Prostate gland (tissue), 2 donors: ENCODE data around the gene GEMIN2. TPM values are rescaled to one million over a fixed set of nuclear protein-coding genes. Genes with fewer than 3 reads are reported as not detected.
"Not testable (repeated sequence)": the region's sequence is repeated elsewhere in the genome, so short reads cannot be mapped to it uniquely, and the experiment has no call there.

Source experiments
- DNase-seq: peaks from one replicate; pipeline ENCODE4 v3.0.0-alpha.2; 2019; ENCODE audit warnings: low spot score
- H3K27ac ChIP-seq, 2 donors: fragments of 200-600 bp; sonication (generic); 2 replicates each; pipeline ENCODE4 v1.5.1; 2017 to 2019
- H3K27me3 ChIP-seq: fragments of 200-600 bp; sonication (generic); replicated peaks from 2 replicates; pipeline ENCODE4 v1.5.1; 2019; ENCODE audit not compliant: insufficient read depth
- H3K36me3 ChIP-seq, 2 donors: fragments of 200-600 bp; sonication (generic); 1 replicate in 1 of 2; 2 replicates in 1 of 2; pipeline versions ENCODE4 v1.5.1 to v1.8.1; 2017 to 2019
- H3K4me1 ChIP-seq: fragments of 200-600 bp; sonication (generic); replicated peaks from 2 replicates; pipeline ENCODE4 v1.5.1; 2019
- H3K4me3 ChIP-seq, 2 donors: fragments of 200-600 bp; sonication (generic); 2 replicates each; pipeline ENCODE4 v1.5.1; 2017 to 2019
- H3K9me3 ChIP-seq: fragments of 200-600 bp; sonication (generic); 2 replicates; pipeline ENCODE4 v1.5.1; 2017
- CTCF ChIP-seq, 4 experiments: fragments of 200-600 bp in 2 of 4; fragments of 450-650 bp in 2 of 4; sonication (generic) in 2 of 4; IDR thresholded peaks; 1 replicate in 3 of 4; 2 replicates in 1 of 4; pipeline ENCODE4 v1.5.1; 2016 to 2019; ENCODE audit warnings: antibody characterized with exemption in 4 of 4, mild to moderate bottlenecking in 2 of 4, moderate library complexity in 2 of 4
- POLR2A ChIP-seq: fragments of 450-650 bp; IDR thresholded peaks from one replicate; pipeline ENCODE4 v1.6.1; 2016; ENCODE audit warnings: antibody characterized with exemption, mild to moderate bottlenecking
- POLR2AphosphoS5 ChIP-seq: sonication (generic); formaldehyde crosslinking; IDR thresholded peaks from one replicate; pipeline ENCODE4 v1.6.1; 2017; ENCODE audit warnings: antibody characterized with exemption
- WGBS: methylation state at CpG from one replicate; pipeline ENCODE4 v1.1.5; 2018; 5-methylcytosine and 5-hydroxymethylcytosine counted together
- intact Hi-C: fragments of 100-400 bp; cut with DNase I; formaldehyde crosslinking; loops from one replicate; pipeline ENCODE4 v1.14.2; 2022
- total RNA-seq, 2 donors: library from RNA; depleted of rRNA; stranded (reverse); fragments of >200 nt; gene quantifications; one replicate each; pipeline ENCODE4 v1.1.0, GENCODE V29; 2016

The GEMIN2 gene
- total RNA-seq, 2 donors from 2014 or later = 13.2 to 22.3 TPM

DNA sequence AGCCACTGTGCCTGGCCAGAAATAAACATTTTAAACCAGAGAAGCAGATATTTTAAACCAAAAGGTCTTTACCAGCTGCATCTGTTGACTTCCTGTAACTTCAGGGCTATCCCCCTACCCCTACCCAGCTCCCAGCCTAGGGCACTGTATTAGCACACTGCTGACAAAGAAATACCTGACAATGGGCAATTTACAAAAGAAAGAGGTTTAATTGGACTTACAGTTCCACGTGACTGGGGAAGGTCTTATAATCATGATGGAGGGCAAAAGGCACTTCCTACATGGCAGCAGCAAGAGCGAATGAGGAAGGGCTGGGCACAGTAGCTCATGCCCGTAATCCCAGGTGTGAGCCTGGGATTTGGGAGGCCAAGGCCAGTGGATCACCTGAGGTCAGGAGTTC, 26.0 kb downstream of the GEMIN2 start:
- Histone ChIP-seq H3K4me1 (no peaks in the 10 kb centered on the region), H3K36me3 (no peaks in the 10 kb centered on the region), H3K9me3 (no peaks in the 10 kb centered on the region), H3K27me3 (no peaks in the 10 kb centered on the region), H3K4me3 (no peak overlapping the region), H3K27ac (no peak overlapping the region)
- no peak for DNase-seq
- 93% methylated on average over 3 of the region's 3 CpGs for WGBS
- no peak for TF ChIP-seq CTCF (IDR thresholded peaks at IDR 0.05)
- no peak for TF ChIP-seq POLR2A
- intact Hi-C loops = no loop called here

DNA sequence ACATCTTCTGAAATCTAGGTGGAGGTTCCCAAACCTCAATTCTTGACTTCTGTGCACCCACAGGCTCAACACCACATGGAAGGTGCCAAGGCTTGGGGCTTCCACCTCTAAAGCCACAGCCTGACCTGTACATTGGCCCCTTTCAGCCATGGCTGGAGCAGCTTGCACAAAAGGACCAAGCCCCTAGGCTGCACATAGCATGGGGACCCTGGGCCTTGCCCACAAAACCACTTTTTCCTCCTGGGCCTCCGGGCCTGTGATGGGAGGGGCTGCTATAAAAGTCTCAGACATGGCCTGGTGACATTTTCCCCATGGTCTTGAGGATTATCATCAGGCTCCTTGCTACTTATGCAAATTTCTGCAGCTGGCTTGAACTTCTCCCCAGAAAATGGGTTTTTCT, 27.5 kb downstream of the GEMIN2 start:
- 100% methylated on average over 1 of the region's 1 CpG for WGBS
- DNase-seq, H3K4me3 ChIP-seq, H3K36me3 ChIP-seq, intact Hi-C loops, H3K27ac ChIP-seq, H3K4me1 ChIP-seq, H3K27me3 ChIP-seq, H3K9me3 ChIP-seq: not testable (repeated sequence)

- H3K27ac ChIP-seq, H3K27me3 ChIP-seq, DNase-seq, intact Hi-C loops, H3K36me3 ChIP-seq, H3K9me3 ChIP-seq, H3K4me3 ChIP-seq, H3K4me1 ChIP-seq: not testable (repeated sequence)
- 78% methylated on average over 2 of the region's 2 CpGs for WGBS
These were observed 29.1 kb downstream of the GEMIN2 start for GRCh38 chr14:39143226-39143625.

DNA sequence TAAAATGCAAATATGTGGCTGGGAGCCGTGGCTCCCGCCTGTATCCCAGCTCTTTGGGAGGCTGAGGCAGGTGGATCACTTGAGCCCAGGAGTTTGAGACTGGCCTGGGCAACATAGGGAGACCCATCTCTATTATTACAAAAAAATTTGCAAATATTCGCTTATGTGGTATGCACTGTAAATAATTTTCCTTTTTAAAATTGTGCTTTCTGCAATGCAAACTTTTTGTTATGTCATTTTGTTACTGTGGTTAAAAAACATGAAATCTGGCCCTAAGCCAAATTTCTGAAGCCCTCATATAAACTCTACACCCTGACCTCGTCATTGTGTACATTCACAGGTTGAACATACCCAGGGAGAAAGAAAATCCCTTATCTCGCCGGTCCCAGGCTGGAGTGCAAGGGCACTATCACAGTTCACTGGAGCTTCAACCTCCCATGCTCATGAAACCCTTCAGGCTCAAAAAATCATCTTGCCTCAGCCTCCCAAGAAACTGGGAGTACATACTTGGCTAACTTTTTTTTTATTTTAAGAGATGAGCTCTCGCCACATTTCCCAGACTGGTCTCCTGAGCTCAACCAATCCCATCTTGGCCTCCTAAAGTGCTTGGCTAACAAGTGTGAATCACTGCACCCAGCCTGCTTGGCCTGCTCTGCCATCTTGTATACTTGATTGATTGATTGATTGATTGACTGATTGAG, 31.3 kb downstream of the GEMIN2 start:
- no peak for DNase-seq
- Histone ChIP-seq H3K36me3 (no peaks in the 10 kb centered on the region), H3K4me3 (no peak overlapping the region), H3K27me3 (no peaks in the 10 kb centered on the region), H3K9me3 (no peaks in the 10 kb centered on the region), H3K4me1 (no peaks in the 10 kb centered on the region), H3K27ac (no peak overlapping the region)
- intact Hi-C loops = no loop called here
- TF ChIP-seq POLR2A (no peak), CTCF (IDR thresholded peaks at IDR 0.05) (no peak), POLR2AphosphoS5 (no peak)
- 77% methylated on average over 7 of the region's 7 CpGs for WGBS

- no peak for TF ChIP-seq POLR2A
- no peak for TF ChIP-seq CTCF (IDR thresholded peaks at IDR 0.05)
- no peak for TF ChIP-seq POLR2AphosphoS5
- WGBS = 93% methylated on average over 9 of the region's 9 CpGs
- no peak overlapping the region for H3K27ac ChIP-seq
- no peak for DNase-seq
- H3K27me3 ChIP-seq = no peaks in the 10 kb centered on the region
- peaks cover 0 to 7% of the 10 kb centered on the region in 2 donors for H3K36me3 ChIP-seq
- H3K4me3 ChIP-seq = no peak overlapping the region
- H3K4me1 ChIP-seq = no peaks in the 10 kb centered on the region
- no peaks in the 10 kb centered on the region for H3K9me3 ChIP-seq
- intact Hi-C loops = no loop called here
These were observed 40.6 kb downstream of the GEMIN2 start for GRCh38 chr14:39154594-39155189.

DNA sequence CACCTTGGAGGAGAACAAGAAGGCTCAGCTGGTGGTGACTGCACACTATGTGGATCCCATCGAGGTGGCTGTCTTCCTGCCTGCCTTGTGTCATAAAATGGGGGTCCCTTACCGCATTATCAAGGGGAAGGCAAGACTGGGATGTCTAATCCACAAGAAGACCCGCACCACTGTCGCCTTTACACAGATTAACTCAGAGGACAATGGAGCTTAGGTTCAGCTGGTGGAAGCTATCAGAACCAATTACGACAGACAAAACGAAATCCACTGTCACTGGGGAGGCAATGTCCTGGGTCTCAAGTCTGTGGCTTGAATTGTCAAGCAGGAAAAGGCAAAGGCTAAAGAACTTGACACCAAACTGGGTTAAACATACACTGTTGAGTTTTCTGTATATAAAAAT, 43.4 kb downstream of the GEMIN2 start:
- intact Hi-C loops = no loop called here
- Histone ChIP-seq H3K4me3 (no peak overlapping the region), H3K27ac (no peak overlapping the region), H3K4me1 (no peaks in the 10 kb centered on the region), H3K27me3 (no peaks in the 10 kb centered on the region), H3K9me3 (no peaks in the 10 kb centered on the region), H3K36me3 (peaks cover 0 to 7% of the 10 kb centered on the region in 2 donors)
- WGBS = 97% methylated on average over 6 of the region's 6 CpGs
- no peak for DNase-seq
- TF ChIP-seq POLR2A = no peak
- TF ChIP-seq CTCF (IDR thresholded peaks at IDR 0.05) = no peak
- TF ChIP-seq POLR2AphosphoS5 = no peak
